ENCODE data around the gene SIVA1. TPM values are rescaled to one million over a fixed set of nuclear protein-coding genes. Genes with fewer than 3 reads are reported as not detected.

SIVA1 gene
- total and polyA plus RNA-seq, 2 of the 8 experiments (the other 6 are each of a cell fraction or from before 2014, with no cell fraction given): 123 to 589 TPM

DNA sequence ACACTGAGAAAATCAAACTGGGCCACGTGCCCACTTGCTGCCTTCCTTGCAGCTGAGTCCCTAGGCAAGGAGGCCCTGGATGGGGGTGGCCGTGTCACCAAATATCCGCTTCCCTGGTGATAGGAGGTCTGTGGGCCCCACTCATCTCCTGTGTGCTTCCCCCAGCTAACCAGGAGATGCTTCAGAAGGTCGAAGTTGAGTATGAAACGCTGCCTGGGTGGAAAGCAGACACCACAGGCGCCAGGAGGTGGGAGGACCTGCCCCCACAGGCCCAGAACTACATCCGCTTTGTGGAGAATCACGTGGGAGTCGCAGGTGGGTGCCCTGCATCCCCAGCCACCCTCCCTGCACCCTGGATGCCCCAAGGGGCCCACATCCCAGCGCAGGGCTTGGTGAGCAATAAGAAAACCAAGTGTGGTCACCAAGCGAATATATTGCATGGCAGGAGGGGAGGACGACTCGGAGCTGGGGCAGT lies 6.8 kb upstream of the SIVA1 start:
- H2BK5ac ChIP-seq (ENCODE audit: low read depth, low read length): no peak overlapping the region
- no peak overlapping the region for H3K9ac ChIP-seq (replicated peaks in 1 of 4; ENCODE audit: extremely low read depth in 1 of 4, low read depth in 3 of 4, low read length in 3 of 4)
- no peaks in the 10 kb centered on the region for H3K36me3 ChIP-seq (ENCODE audit: control insufficient read depth in 2 of 4, insufficient read depth in 4 of 4, low read length in 3 of 4)
- H3K14ac ChIP-seq (ENCODE audit: insufficient read length): no peak overlapping the region
- no peak overlapping the region for H2BK12ac ChIP-seq (ENCODE audit: low read depth, low read length)
- ChIA-PET CTCF (ENCODE audit: partially characterized antibody) (interaction anchor here (4.3 kb wide), 1 partner anchor 14 kb away, joined by 18 read pairs; no protein-coding TSS in a partner anchor), POLR2A (ENCODE audit: partially characterized antibody) (interaction anchor here (1.5 to 1.9 kb wide), 3 partner anchors 11 to 21 kb away, joined by 4 to 6 read pairs (median 5); no protein-coding TSS in a partner anchor)
- H3K79me2 ChIP-seq (ENCODE audit: control insufficient read depth in 1 of 2, insufficient read depth in 2 of 2, low read length in 2 of 2): no peaks in the 10 kb centered on the region
- WGBS, 2 experiments (ENCODE audit: extremely low coverage in 1 of 2, insufficient coverage in 1 of 2, insufficient read length in 1 of 2, insufficient replicate concordance in 2 of 2, low coverage in 1 of 2, low lambda C conversion rate in 2 of 2, missing lambda C conversion rate in 1 of 2): 93% methylated on average over 13 of the region's 13 CpGs; no CpG with 5 or more reads in 1 of the 2 experiments
- peaks cover 0 to 4% (median under 1%) of the 10 kb centered on the region in 4 experiments; a peak in 2 of 7 replicates for H3K4me1 ChIP-seq (replicated peaks in 1 of 4; ENCODE audit: control insufficient read depth in 3 of 4, insufficient read depth in 4 of 4, low read length in 3 of 4)
- no peak overlapping the region; the same call in 1 of the 2 replicates for H4K8ac ChIP-seq (ENCODE audit: extremely low read depth, insufficient read depth, low read length)
- H4K91ac ChIP-seq (replicated peaks; ENCODE audit: insufficient read length, low read length): no peak overlapping the region
- no peaks in the 10 kb centered on the region for H3K23me2 ChIP-seq (ENCODE audit: low read depth, low read length)
- DNase-seq (ENCODE audit: low read depth in 1 of 2, low spot score in 2 of 2): no peak
- peaks cover 5 to 14% of the 10 kb centered on the region in 2 experiments; a peak in 3 of 4 replicates for H3K9me3 ChIP-seq (ENCODE audit: insufficient read depth in 2 of 2, low read depth in 1 of 2, low read length in 1 of 2)
- no peak overlapping the region for H3K18ac ChIP-seq (ENCODE audit: extremely low read depth, low read length)
- peaks cover 0 to 3% of the 10 kb centered on the region in 2 experiments for H4K20me1 ChIP-seq (replicated peaks in 1 of 2; ENCODE audit: control insufficient read depth in 1 of 2, insufficient read depth in 2 of 2, low read length in 2 of 2)
- H3K27me3 ChIP-seq (replicated peaks in 1 of 4; ENCODE audit: control insufficient read depth in 3 of 4, extremely low read depth in 1 of 4, insufficient read depth in 3 of 4, low read length in 3 of 4): peaks cover 0 to 2% (median 0%) of the 10 kb centered on the region in 4 experiments; a peak in 1 of 7 replicates
- H2BK20ac ChIP-seq (ENCODE audit: low read length): no peak overlapping the region
- H3K4me3 ChIP-seq (ENCODE audit: extremely low read depth in 1 of 4, insufficient read depth in 2 of 4, low read depth in 3 of 4, low read length in 4 of 4): no peak overlapping the region
- H2AK5ac ChIP-seq (ENCODE audit: low read depth, low read length): no peak overlapping the region
- no peak overlapping the region for H3K23ac ChIP-seq (ENCODE audit: insufficient read length)
- TF ChIP-seq JUND (IDR thresholded peaks at IDR 0.05; ENCODE audit: low read length) (no peak), CBX5 (IDR thresholded peaks at IDR 0.05; ENCODE audit: low read depth, low read length) (no peak), POLR2A (IDR thresholded peaks at IDR 0.05; ENCODE audit: control extremely low read depth in 1 of 2, low read depth in 2 of 2, low read length in 2 of 2) (no peak), POLR2AphosphoS5 (IDR thresholded peaks at IDR 0.05; ENCODE audit: low read depth, low read length) (no peak), YY1 (IDR thresholded peaks at IDR 0.05; ENCODE audit: low read depth, low read length) (no peak), TAF7 (optimal IDR thresholded peaks at IDR 0.05; ENCODE audit: borderline replicate concordance, low read depth, low read length) (no peak), TAF1 (IDR thresholded peaks at IDR 0.05; ENCODE audit: low read depth, low read length) (no peak), CEBPB (IDR thresholded peaks at IDR 0.05; ENCODE audit: low read depth, low read length) (no peak)
- H3K4me2 ChIP-seq (ENCODE audit: insufficient read depth in 1 of 2, low read depth in 2 of 2, low read length in 2 of 2): no peak overlapping the region
- H3K27ac ChIP-seq (ENCODE audit: low read depth, low read length): no peak overlapping the region
- H3K4ac ChIP-seq (replicated peaks; ENCODE audit: insufficient read length, low read depth, low read length): no peak overlapping the region
- H3K79me1 ChIP-seq (ENCODE audit: low read depth, low read length): no peaks in the 10 kb centered on the region
- no peak overlapping the region for H2BK15ac ChIP-seq (ENCODE audit: low read length)
- H2AFZ ChIP-seq (ENCODE audit: low read length): no peak overlapping the region
- no peak overlapping the region for H4K5ac ChIP-seq (ENCODE audit: insufficient read length, low read depth, low read length)
- H3K56ac ChIP-seq (replicated peaks; ENCODE audit: insufficient read length, low read depth, low read length): no peak overlapping the region
- FAIRE-seq: no peak
- H2BK120ac ChIP-seq (replicated peaks; ENCODE audit: low read depth, low read length): no peak overlapping the region
